ENCODE data around the gene IRF1.
"Not testable (repeated sequence)": the region's sequence is repeated elsewhere in the genome, so short reads cannot be mapped to it uniquely, and the experiment has no call there.

Gene IRF1

DNA sequence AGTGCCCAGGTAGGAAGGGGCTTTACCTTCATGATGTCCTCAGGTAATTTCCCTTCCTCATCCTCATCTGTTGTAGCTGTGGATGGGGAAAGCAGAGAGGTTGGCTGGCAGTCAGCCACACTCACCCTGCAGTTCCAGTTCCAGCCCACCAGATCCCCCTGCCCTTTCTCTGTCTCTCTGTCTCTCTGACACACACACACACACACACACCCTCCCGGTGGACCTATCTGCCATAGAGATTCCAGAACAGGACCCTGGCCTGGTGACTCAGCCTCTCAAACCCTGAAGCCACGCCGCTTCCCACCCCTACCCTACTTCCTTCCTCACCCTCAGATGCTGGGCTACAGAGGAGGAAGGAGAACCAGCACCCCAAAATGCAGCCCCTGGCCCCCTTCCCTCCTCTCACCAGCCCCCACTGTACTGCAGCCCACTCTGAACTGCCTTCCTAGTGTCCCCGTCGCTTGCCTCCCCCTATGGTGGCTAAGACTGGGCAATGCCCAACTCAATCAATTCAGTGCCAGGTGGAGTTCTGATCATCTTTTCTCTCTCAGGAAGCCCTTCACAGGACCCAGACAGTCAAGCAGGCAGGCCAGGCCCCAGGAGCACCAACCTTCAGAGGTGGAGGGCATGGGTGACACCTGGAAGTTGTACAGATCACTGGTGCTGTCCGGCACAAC is 4.8 kb downstream of the IRF1 start:
- no peak for FAIRE-seq

DNA sequence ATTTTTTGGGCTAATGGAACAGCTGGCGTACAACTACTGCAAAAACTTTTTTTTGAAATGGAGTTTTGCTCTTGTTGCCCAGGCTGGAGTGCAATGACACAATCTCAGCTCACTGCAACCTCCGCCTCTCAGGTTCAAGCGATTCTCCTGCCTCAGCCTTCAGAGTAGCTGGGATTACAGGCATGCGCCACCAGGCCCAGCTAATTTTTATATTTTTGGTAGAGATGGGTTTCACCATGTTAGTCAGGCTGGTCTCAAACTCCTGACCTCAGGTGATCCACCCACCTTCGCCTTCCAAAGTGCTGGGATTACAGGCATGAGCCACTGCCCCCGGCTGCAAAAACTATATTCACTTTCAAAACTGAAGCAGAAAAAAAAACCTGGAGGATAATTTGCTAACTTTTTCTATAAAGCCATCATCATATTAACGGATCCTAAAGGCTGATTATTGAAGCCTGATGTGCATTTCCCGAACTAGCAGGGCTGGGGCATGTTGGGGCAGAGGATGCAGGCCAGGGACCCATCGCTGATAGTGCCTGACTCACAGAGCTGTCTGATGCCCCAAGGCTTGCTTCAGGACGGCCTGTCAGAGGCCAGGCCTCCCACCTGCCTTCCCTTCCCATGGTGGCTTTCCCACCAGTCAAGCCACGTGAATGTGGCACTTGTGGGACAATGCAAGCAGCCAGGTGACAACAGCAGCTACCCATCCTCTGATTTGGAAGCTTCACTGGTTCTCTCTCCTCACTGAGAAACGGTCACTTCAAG is 5.5 kb downstream of the IRF1 start:
- not testable (repeated sequence) for FAIRE-seq

DNA sequence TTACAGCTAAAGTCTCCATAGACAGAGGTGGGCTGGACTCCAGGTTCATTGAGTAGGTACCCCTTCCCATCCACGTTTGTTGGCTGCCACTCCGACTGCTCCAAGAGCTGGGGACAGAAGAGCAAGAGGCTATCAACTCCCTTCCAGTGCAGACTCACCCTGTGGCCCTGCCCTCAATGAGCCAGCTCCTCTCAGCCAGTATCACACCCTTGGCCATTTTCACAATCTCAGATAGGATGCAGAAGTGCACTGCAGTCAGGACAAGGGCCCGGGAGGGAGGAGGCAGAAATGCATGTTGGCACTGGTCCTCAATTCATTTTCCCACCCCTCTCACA is 6.2 kb downstream of the IRF1 start:
- no peak for FAIRE-seq

DNA sequence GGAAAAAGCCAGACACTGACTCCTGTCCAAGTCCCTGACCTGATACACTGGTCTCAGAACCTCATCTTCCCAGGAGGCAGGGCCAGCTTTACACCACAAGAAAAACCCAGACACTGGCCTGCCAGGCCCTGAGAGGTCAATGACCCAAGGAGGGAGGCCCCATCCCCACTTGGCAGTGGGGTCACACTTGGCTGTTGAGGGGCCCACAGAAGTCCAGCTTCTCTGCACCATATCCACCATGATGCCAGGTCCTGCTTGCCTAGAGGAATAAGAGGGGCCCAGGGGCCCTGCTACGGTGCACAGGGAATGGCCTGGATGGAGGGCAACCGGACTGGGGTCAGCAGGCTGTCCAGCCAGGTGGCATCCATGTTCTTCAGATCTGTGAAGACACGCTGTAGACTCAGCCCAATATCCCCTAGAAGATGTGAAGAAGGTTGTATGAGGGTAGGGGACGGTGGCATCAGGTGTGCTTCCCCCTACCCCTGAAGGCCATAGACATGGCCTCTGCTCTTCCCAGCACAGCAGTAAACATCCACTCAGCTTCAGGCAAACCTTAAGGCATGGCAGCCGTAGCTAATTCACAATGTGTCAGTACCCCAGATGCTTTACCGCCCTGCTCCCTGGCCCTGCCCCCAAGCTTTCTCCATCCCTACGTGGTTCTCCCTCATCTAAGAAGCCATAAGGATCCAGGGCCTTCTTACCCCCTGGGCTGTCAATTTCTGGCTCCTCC is 6.7 kb downstream of the IRF1 start:
- FAIRE-seq: no peak

- FAIRE-seq: no peak
Observed at GRCh38 chr5:132483101-132483500, 7.5 kb downstream of the IRF1 start.

DNA sequence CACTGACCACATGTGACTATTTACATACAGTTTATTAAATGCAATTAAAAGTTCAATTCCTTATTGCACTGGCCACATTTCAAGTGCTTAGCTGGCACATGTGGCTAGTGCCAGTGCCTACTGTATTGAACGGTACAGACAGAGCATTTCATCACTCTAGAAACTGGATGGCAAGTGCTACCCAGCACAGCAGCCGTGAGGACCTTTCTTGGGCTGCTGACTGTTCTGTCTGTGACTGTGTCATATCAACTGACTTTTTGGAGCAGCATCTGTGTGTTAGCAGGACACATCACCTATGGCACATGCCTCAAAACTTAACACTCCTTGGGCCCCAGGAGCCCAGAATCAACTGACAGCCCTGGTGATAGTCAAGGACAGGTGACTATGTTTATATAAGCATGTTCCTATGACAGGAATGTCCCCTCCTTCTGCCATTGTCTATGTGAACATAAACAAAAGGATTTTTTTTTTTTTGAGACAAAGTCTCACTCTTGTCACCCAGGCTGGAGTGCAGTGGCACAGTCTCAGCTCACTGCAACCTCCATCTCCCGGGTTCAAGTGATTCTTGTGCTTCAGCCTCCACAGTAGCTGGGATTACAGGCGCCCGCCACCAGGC is 8.9 kb downstream of the IRF1 start:
- no peak for FAIRE-seq

DNA sequence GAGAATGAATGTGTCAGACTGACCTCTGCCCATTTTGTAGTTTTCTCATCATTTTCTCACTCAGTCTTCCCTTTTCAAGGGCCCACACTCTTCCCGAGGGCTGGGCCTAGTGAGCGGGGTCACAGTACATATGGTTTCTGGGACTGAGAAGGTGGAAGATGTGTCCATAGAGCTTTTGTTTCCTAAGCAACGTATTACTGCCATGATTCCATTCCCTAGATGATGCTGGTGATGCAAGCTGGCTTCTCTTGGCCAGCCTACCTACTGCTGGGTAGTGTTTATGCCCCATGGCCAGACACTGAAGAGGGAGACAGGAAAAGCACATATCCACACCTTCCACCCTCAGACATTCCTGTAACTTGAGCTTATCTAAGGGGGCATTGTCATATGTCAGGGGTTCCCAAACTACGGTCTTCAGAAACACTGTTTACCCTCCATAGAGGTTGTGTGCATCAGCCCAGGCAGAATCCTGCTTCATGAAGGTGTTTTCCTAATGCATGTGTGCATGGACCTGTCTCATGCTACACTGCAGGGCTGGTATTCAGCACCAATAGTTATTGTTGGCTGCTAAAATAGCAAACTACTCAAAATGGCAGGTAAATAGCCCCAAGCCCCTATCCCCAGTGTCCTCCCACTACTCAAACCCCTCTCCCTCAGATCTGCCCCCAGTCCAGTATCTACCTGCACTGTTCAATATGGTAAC is 9.5 kb downstream of the IRF1 start:
- FAIRE-seq: no peak

DNA sequence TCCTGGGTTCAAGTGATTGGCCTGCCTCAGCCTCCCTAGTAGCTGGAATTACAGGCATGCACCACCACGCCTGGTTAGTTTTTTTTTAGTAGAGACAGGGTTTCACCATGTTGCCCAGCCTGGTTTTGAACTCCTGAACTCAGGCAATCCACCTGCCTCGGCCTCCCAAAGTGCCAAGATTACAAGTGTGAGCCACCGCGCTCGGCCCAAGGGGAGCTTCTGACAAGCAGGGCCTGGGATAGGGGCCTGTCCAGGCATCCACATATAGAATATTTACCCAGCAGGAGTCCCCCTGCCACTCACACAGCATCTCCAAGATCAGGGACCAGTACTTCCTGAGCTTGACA is 10.1 kb downstream of the IRF1 start:
- no peak for FAIRE-seq

DNA sequence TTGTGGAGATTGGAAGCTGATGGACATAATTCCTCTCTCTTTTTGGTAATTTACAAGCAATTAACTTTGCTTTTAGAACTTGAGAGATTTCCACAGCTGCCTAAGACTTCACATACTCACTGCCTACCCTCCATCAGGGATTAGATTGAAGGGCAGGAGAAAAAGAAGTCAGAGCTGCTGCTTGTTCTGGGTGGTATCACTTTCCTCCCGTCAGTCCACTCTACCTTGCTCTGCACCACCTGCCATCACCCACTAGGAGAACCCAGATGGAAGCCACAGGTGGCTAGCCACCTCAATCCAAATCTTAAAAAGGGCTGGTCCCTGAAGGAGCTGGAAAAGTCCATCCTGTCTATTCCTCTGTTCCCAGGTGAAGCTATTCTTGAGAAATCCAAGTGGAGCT is 10.5 kb downstream of the IRF1 start:
- FAIRE-seq: no peak

GRCh38 chr5:132479111-132479951 is 11.2 kb downstream of the IRF1 start:
- FAIRE-seq: no peak

GRCh38 chr5:132478366-132478871 is 12.2 kb downstream of the IRF1 start:
- FAIRE-seq: no peak

- no peak for FAIRE-seq
Observed at GRCh38 chr5:132477784-132478365, 12.7 kb downstream of the IRF1 start.

GRCh38 chr5:132476876-132477781 is 13.4 kb downstream of the IRF1 start:
- FAIRE-seq: no peak

DNA sequence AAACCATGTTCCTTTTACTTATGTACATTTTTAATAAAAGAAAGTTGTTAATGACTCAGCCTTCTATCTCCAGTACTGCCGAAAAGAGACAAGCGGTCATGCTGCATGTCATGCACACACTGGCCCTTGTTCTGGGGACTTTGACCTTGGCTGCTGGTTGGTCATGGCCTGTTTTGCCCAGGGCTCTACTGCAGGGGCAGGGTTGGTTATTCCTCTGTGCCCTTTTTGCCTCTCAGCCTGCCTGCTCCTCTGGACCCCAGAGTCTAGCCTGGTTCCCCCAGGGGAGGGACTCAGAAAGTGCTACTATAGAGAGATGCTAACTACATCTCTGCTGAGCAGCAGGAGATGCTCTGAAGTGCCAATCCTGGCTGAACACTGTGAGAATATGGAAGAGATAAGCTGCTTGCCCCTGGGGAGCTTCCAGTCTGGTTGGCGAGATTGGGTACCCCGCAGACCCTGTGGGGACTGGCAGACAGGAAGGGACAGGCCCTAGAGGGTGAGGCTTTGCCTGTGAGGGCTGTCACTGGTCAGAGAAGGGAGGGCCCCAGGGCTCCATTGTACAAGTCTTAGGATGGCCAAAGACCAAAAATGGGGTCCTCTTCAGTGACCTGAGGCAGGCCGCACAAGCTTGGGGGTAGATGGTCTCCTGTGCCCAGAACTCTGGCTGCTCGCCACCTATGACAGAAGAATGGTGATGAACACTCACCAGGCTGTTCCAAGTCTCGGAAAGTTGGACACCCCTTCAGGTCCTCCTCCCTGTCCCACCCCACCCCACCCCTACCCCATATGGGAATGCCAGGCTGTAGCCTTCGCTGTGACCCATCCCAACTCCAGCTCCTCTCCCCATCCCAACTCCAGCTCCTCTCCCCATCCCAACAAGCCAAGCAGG is 14.3 kb downstream of the IRF1 start:
- FAIRE-seq: no peak

DNA sequence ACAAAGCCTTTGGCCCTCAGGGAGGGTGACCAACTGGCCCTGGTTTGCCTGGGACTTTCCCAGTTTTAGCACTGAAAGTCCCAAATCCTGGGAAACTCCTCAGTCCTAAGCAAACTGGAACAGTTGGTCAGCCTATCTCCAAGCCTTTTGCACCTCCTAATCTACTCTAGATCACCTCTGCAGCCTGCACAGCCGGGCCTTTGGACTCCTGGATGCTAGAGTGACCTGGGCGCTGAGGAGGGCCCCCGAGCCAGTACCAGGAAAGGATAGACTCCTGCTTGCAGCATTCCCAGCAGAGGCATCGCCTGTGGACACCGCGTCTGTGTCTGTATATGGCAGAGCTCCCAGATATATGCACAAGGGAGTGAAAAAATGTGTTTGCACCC is 15.1 kb downstream of the IRF1 start:
- no peak for FAIRE-seq

DNA sequence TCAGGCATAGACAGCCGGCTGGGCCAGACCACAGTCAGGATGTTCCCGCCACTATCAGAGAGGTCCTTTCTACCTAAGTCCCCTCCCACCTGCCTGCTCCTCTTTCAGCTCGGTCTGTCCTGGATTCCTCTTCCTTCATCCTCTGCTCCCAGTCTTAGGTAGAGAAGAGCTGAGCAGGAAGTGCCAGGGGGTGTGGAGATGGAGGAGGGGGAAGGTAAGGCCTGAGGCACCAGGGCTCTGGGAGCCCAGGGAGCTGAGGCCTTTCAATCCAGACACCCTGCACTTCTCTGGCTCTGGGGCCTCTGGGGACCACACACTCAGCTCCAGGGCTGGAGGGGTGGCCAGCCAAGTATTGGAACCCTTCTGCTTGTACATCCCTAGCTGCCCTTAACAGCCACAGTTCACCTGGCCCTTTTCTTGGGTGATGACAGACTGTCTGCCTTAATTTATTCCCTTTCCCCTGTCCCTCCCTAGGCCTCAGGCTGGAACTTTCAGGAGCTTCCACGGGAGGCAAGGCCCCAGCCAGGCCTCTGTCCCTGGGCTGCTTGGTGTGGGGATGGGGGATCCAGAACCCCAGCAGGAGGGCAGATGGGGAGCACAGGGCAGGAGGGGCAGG is 15.6 kb downstream of the IRF1 start:
- FAIRE-seq: no peak

DNA sequence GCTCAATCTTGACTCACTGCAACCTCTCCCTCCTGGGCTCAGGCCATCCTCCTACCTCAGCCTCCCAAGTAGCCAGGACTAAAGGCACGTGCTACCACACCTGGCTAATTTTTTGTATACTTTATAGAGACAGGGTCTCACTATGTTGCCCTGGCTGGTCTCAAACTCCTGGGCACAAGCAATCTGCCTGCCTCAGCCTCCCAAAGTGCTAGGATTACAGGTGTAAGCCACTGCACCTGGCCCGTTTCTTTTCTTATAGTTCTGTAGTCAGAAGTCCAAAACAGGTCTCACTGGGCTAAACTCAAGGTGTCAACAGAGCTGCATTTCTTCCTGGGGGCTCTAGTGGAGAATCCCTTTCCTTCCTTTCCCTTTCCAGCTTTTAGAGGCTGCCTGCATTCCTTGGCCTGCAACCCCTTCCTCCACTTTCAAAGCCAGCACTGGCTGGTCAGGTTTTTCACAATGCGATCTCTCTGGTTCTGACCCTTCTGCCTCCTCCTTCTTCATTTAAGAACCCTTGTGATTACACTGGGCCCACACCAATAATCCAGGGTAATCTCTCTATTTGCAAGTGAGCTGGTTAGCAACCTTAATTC is 16.3 kb downstream of the IRF1 start:
- FAIRE-seq: no peak

GRCh38 chr5:132473668-132474067 is 16.9 kb downstream of the IRF1 start:
- FAIRE-seq: no peak
